ENCODE data around the gene CPVL.

Gene CPVL

DNA sequence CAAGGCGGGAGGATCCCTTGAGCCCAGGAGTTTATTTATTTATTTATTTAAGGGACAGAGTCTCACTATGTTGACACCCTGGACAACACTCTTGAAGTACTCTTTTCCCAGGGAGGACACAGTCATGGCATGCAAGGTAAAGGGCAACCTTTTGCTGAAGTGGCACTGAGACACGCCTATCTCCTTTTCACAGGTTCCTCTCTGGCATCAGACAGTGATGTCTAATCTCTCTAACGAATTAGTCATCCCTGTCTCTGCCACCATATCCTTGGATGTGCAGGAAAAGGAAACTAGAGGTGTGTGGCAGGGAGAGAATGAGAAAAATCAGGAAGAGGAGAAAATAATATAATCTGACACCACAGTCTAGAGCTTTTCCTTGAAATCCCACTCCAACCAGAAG is 19.5 kb downstream of the CPVL start:
- no peak for DNase-seq (ENCODE audit: low spot score)
- Histone ChIP-seq H3K4me3 (ENCODE audit: severe bottlenecking) (no peak overlapping the region), H3K36me3 (ENCODE audit: low read depth) (no peaks in the 10 kb centered on the region), H3K27me3 (ENCODE audit: insufficient read depth, poor library complexity, severe bottlenecking) (no peaks in the 10 kb centered on the region), H3K9me3 (ENCODE audit: severe bottlenecking) (no peaks in the 10 kb centered on the region), H3K27ac (ENCODE audit: poor library complexity, severe bottlenecking) (no peak overlapping the region), H3K4me1 (ENCODE audit: insufficient read depth, poor library complexity, severe bottlenecking) (peaks cover 4% of the 10 kb centered on the region)
- peak; percentile 45; the same call in 1 of the 3 replicates for ATAC-seq (ENCODE audit: low read depth)
- TF ChIP-seq CTCF (IDR thresholded peaks at IDR 0.05; ENCODE audit: poor library complexity, severe bottlenecking): no peak

DNA sequence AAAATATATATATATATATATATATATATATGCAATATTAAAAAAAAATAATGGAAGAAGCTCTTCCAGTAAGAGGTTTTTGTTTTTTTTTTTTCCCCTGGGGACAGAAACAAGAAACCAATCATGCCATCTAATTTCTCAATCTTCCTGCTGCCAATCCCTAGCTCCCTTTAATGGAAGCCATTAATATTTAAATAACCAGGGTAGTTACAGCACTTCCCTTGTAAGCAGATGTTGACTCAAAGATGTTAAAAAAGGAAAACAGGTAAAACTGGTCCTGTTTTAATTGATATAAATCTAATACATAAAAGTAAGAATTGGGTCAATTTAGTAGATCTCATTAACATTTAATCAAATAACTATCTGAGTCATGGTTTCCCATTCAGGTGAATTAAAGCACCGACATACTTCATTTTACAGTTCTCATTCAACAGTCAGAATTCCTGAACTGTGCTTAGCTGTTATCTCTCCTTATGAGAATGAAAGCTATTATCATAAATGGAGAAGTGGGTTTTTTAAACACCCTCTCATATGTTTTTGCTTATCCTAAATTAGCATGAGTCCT is 22.6 kb downstream of the CPVL start:
- no peaks in the 10 kb centered on the region for H3K36me3 ChIP-seq (ENCODE audit: low read depth)
- TF ChIP-seq CTCF (IDR thresholded peaks at IDR 0.05; ENCODE audit: poor library complexity, severe bottlenecking): no peak
- no peak for ATAC-seq (ENCODE audit: low read depth)
- no peak overlapping the region for H3K27ac ChIP-seq (ENCODE audit: poor library complexity, severe bottlenecking)
- DNase-seq (ENCODE audit: low spot score): no peak
- H3K4me3 ChIP-seq (ENCODE audit: severe bottlenecking): no peak overlapping the region
- peaks cover 4% of the 10 kb centered on the region for H3K4me1 ChIP-seq (ENCODE audit: insufficient read depth, poor library complexity, severe bottlenecking)
- no peaks in the 10 kb centered on the region for H3K27me3 ChIP-seq (ENCODE audit: insufficient read depth, poor library complexity, severe bottlenecking)
- no peaks in the 10 kb centered on the region for H3K9me3 ChIP-seq (ENCODE audit: severe bottlenecking)

DNA sequence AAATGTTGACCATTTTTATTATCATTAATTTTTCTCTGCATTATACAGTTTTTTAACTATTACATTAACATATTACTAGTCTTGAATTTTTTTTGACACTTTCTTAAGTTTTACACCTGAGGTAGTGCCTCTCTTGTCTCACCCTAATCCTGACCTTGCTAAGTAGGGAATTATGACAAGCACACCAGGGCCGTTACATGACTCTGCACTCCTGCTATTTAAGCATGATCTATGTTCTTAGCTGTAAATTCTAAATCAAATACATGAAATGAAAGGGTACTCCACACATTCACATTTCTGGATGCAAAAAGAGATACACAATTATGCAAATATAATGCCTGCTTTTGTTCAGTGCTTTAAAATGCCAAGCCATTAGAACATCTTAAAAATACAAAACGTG is 23.6 kb downstream of the CPVL start:
- H3K36me3 ChIP-seq (ENCODE audit: low read depth): no peaks in the 10 kb centered on the region
- TF ChIP-seq CTCF (IDR thresholded peaks at IDR 0.05; ENCODE audit: poor library complexity, severe bottlenecking): no peak
- no peak for ATAC-seq (ENCODE audit: low read depth)
- no peaks in the 10 kb centered on the region for H3K9me3 ChIP-seq (ENCODE audit: severe bottlenecking)
- H3K4me3 ChIP-seq (ENCODE audit: severe bottlenecking): no peak overlapping the region
- H3K27ac ChIP-seq (ENCODE audit: poor library complexity, severe bottlenecking): no peak overlapping the region
- peaks cover 4% of the 10 kb centered on the region for H3K4me1 ChIP-seq (ENCODE audit: insufficient read depth, poor library complexity, severe bottlenecking)
- no peaks in the 10 kb centered on the region for H3K27me3 ChIP-seq (ENCODE audit: insufficient read depth, poor library complexity, severe bottlenecking)
- DNase-seq (ENCODE audit: low spot score): no peak

DNA sequence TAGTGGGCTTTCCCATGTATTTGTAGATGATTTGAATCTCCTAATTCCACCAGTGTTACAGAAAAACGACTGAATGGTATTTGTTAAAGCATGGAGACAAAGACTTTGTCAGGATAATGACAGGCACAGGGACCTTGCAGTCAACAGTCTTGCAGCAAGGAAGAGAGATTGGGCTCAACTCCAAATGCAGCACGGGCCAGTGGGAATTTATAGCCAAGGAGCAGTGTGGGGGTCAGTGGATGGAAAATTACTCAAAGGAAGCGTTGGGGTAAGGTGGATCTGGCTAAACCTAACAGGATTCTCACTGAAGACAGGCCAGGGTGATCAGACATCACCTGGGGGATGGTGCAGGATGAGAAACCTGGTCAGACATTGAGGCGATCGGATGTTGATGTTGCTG is 24.3 kb downstream of the CPVL start:
- TF ChIP-seq CTCF (IDR thresholded peaks at IDR 0.05; ENCODE audit: poor library complexity, severe bottlenecking): no peak
- no peaks in the 10 kb centered on the region for H3K36me3 ChIP-seq (ENCODE audit: low read depth)
- ATAC-seq (ENCODE audit: low read depth) (no peak), DNase-seq (ENCODE audit: low spot score) (no peak)
- H3K27me3 ChIP-seq (ENCODE audit: insufficient read depth, poor library complexity, severe bottlenecking): no peaks in the 10 kb centered on the region
- H3K4me3 ChIP-seq (ENCODE audit: severe bottlenecking): no peak overlapping the region
- H3K9me3 ChIP-seq (ENCODE audit: severe bottlenecking): no peaks in the 10 kb centered on the region
- H3K4me1 ChIP-seq (ENCODE audit: insufficient read depth, poor library complexity, severe bottlenecking): peaks cover 4% of the 10 kb centered on the region
- no peak overlapping the region for H3K27ac ChIP-seq (ENCODE audit: poor library complexity, severe bottlenecking)

DNA sequence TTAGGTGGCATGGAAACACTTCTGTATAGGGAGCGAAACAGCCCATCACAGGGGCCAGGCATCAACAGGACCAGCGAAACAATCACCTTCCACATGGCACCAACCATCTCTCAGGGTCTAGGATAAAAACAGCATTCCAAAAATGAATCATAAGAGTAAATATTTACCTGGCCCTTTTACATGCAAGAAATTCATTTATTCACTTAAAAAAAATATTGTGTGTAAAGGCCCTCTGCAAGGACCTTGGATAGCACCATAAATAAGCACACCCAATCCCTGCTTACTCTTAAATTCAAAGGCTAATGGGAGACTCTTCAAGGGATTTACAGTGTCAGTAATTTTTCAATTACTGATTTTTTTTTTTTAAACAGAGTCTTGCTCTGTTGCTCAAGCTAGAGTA is 25.4 kb downstream of the CPVL start:
- H3K36me3 ChIP-seq (ENCODE audit: low read depth): no peaks in the 10 kb centered on the region
- no peaks in the 10 kb centered on the region for H3K27me3 ChIP-seq (ENCODE audit: insufficient read depth, poor library complexity, severe bottlenecking)
- H3K9me3 ChIP-seq (ENCODE audit: severe bottlenecking): no peaks in the 10 kb centered on the region
- peaks cover 5% of the 10 kb centered on the region for H3K4me1 ChIP-seq (ENCODE audit: insufficient read depth, poor library complexity, severe bottlenecking)
- H3K4me3 ChIP-seq (ENCODE audit: severe bottlenecking): no peak overlapping the region
- no peak for TF ChIP-seq CTCF (IDR thresholded peaks at IDR 0.05; ENCODE audit: poor library complexity, severe bottlenecking)
- DNase-seq (ENCODE audit: low spot score) (no peak), ATAC-seq (ENCODE audit: low read depth) (no peak)
- no peak overlapping the region for H3K27ac ChIP-seq (ENCODE audit: poor library complexity, severe bottlenecking)

Measured in RWPE2 (cell line).